HEK293 (cell line): ENCODE measurements around the gene GXYLT1.

Source experiments
- CTCF ChIA-PET: fragments of 350-600 bp; formaldehyde crosslinking; extraction: SDS; loops from one replicate; lab custom pipeline; 2021; ENCODE audit warnings: antibody characterized with exemption; lab: Yijun Ruan, JAX
- POLR2A ChIA-PET: fragments of 300-600 bp; formaldehyde crosslinking; extraction: SDS; loops from one replicate; lab custom pipeline; 2020; ENCODE audit warnings: antibody characterized with exemption, inconsistent platforms; lab: Yijun Ruan, JAX
- H3K27ac ChIP-seq: fragments of 200-500 bp; sonication (Bioruptor generic); 2 replicates; pipeline ENCODE4 v1.5.1; 2014; ENCODE audit warnings: low read depth, low read length, control low read depth, inconsistent platforms; ENCODE audit errors: extremely low read depth
- H3K36me3 ChIP-seq, 2 experiments: fragments of 200-500 bp in 1 of 2; sonication (Bioruptor generic) in 1 of 2; 1 replicate in 1 of 2; 2 replicates in 1 of 2; pipeline ENCODE4 v1.5.1; 2014 to 2017; ENCODE audit warnings: inconsistent platforms in 2 of 2, low read length in 2 of 2; ENCODE audit not compliant: control insufficient read depth in 2 of 2, insufficient read depth in 1 of 2
- H3K4me1 ChIP-seq: fragments of 200-500 bp; sonication (Bioruptor generic); 2 replicates; pipeline ENCODE4 v1.5.1; 2014; ENCODE audit warnings: mild to moderate bottlenecking, low read length, inconsistent platforms; ENCODE audit not compliant: control insufficient read depth, insufficient read depth
- H3K4me3 ChIP-seq: 2 replicates; pipeline ENCODE4 v1.5.1; 2011; ENCODE audit warnings: low read depth, mild to moderate bottlenecking, control low read depth, low read length, moderate library complexity
- H3K9me3 ChIP-seq: fragments of 200-500 bp; sonication (Bioruptor generic); 2 replicates; pipeline ENCODE4 v1.5.1; 2014; ENCODE audit warnings: low read depth, low read length, inconsistent platforms; ENCODE audit not compliant: control insufficient read depth, insufficient read depth
- KLF16 ChIP-seq: fragments of 450-650 bp; formaldehyde crosslinking; IDR thresholded peaks from 2 replicates; pipeline ENCODE4 v1.5.1; 2017; ENCODE audit warnings: missing biosample characterization, missing genetic modification characterization
- TCF7L2 ChIP-seq: IDR thresholded peaks from 2 replicates; pipeline ENCODE4 v1.6.1; 2011; ENCODE audit warnings: low read depth, mild to moderate bottlenecking, inconsistent platforms, low read length, moderate library complexity, borderline replicate concordance
- ZEB2 ChIP-seq: fragments of 450-650 bp; formaldehyde crosslinking; IDR thresholded peaks from 2 replicates; pipeline ENCODE4 v1.5.1; 2016; ENCODE audit warnings: missing biosample characterization, missing genetic modification characterization
- ZFHX2 ChIP-seq: fragments of 450-650 bp; formaldehyde crosslinking; conservative IDR thresholded peaks from 2 replicates; pipeline ENCODE4 v1.5.1; 2016; ENCODE audit warnings: missing biosample characterization, missing genetic modification characterization
- ZFP37 ChIP-seq: fragments of 450-650 bp; formaldehyde crosslinking; IDR thresholded peaks from 2 replicates; pipeline ENCODE4 v1.5.1; 2016; ENCODE audit warnings: missing biosample characterization, missing genetic modification characterization
- ZNF132 ChIP-seq: fragments of 450-650 bp; formaldehyde crosslinking; IDR thresholded peaks from 2 replicates; pipeline ENCODE4 v1.5.1; 2017; ENCODE audit warnings: missing biosample characterization, missing genetic modification characterization, borderline replicate concordance
- ZNF16 ChIP-seq: fragments of 450-650 bp; formaldehyde crosslinking; IDR thresholded peaks from 2 replicates; pipeline ENCODE4 v1.5.1; 2016; ENCODE audit warnings: low read depth, missing biosample characterization, missing genetic modification characterization
- ZNF335 ChIP-seq: fragments of 450-650 bp; formaldehyde crosslinking; conservative IDR thresholded peaks from 2 replicates; pipeline ENCODE4 v1.5.1; 2016; ENCODE audit warnings: missing biosample characterization, missing genetic modification characterization
- ZNF530 ChIP-seq: fragments of 450-650 bp; formaldehyde crosslinking; IDR thresholded peaks from 2 replicates; pipeline ENCODE4 v1.5.1; 2016; ENCODE audit warnings: low read depth, missing biosample characterization, missing genetic modification characterization
- ZNF561 ChIP-seq: fragments of 450-650 bp; IDR thresholded peaks from 2 replicates; pipeline ENCODE4 v1.5.1; 2018; ENCODE audit warnings: missing biosample characterization, missing genetic modification characterization, borderline replicate concordance
- ZNF707 ChIP-seq: fragments of 450-650 bp; formaldehyde crosslinking; IDR thresholded peaks from 2 replicates; pipeline ENCODE4 v1.5.1; 2016; ENCODE audit warnings: missing biosample characterization, missing genetic modification characterization
- ZNF747 ChIP-seq: fragments of 450-650 bp; formaldehyde crosslinking; IDR thresholded peaks from 2 replicates; pipeline ENCODE4 v1.5.1; 2016; ENCODE audit warnings: missing biosample characterization, missing genetic modification characterization
- TF ChIP-seq, protein P1 (sequence below): fragments of 450-650 bp; formaldehyde crosslinking; IDR thresholded peaks from 2 replicates; pipeline ENCODE4 v1.5.1; 2016; ENCODE audit warnings: missing biosample characterization, missing genetic modification characterization
- TF ChIP-seq, protein P2 (sequence below): fragments of 450-650 bp; formaldehyde crosslinking; IDR thresholded peaks from 2 replicates; pipeline ENCODE4 v1.5.1; 2016; ENCODE audit warnings: missing biosample characterization, missing genetic modification characterization
- TF ChIP-seq, protein P3 (sequence below): fragments of 450-650 bp; formaldehyde crosslinking; IDR thresholded peaks from 2 replicates; pipeline ENCODE4 v1.5.1; 2016; ENCODE audit warnings: missing biosample characterization, missing genetic modification characterization
- TF ChIP-seq, protein P4 (sequence below): fragments of 450-650 bp; formaldehyde crosslinking; IDR thresholded peaks from 2 replicates; pipeline ENCODE4 v1.5.1; 2016; ENCODE audit warnings: missing biosample characterization, missing genetic modification characterization
- TF ChIP-seq, protein P5 (sequence below): fragments of 450-650 bp; formaldehyde crosslinking; optimal IDR thresholded peaks from 2 replicates; pipeline ENCODE3; 2016; ENCODE audit warnings: missing biosample characterization, mild to moderate bottlenecking, missing genetic modification characterization

GXYLT1 gene

DNA sequence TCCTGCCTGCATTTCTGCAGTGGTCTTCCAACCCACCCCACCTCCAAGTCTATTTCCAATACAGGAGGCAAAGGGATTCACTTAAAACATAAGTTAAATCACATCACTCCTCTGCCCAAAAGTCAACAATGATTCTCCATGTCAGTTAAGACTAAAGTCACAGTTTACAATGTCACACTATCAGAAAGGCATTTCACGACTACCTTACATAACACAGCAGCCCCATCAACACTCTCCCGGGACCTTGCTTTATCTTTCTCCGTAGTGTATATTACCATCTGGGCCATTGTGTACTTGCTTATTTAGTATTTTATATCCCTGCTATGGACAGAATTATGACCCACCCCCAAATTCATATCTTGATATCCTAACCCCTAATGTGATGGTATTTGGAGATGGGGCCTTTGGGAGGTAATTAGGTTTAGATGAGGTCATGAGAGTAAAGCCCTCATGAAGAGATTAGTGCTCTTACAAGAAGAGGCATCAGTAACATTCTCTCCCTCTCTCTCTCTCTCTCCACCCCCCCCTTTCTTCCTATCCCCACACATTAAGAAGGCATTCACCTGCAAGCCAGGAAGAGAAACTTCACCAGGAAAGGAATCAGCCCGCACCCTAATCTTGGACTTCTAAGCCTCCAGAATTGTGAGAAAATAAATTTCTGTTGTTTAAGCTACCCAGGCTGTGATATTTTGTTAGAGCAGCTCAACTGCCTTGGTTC lies 112.7 kb downstream of the GXYLT1 start:
- POLR2A ChIA-PET, result no interaction called here
- TF ChIP-seq, protein P1, sequence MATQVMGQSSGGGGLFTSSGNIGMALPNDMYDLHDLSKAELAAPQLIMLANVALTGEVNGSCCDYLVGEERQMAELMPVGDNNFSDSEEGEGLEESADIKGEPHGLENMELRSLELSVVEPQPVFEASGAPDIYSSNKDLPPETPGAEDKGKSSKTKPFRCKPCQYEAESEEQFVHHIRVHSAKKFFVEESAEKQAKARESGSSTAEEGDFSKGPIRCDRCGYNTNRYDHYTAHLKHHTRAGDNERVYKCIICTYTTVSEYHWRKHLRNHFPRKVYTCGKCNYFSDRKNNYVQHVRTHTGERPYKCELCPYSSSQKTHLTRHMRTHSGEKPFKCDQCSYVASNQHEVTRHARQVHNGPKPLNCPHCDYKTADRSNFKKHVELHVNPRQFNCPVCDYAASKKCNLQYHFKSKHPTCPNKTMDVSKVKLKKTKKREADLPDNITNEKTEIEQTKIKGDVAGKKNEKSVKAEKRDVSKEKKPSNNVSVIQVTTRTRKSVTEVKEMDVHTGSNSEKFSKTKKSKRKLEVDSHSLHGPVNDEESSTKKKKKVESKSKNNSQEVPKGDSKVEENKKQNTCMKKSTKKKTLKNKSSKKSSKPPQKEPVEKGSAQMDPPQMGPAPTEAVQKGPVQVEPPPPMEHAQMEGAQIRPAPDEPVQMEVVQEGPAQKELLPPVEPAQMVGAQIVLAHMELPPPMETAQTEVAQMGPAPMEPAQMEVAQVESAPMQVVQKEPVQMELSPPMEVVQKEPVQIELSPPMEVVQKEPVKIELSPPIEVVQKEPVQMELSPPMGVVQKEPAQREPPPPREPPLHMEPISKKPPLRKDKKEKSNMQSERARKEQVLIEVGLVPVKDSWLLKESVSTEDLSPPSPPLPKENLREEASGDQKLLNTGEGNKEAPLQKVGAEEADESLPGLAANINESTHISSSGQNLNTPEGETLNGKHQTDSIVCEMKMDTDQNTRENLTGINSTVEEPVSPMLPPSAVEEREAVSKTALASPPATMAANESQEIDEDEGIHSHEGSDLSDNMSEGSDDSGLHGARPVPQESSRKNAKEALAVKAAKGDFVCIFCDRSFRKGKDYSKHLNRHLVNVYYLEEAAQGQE (tag by site-specific recombination), result no peak
- TF ChIP-seq, protein P2, sequence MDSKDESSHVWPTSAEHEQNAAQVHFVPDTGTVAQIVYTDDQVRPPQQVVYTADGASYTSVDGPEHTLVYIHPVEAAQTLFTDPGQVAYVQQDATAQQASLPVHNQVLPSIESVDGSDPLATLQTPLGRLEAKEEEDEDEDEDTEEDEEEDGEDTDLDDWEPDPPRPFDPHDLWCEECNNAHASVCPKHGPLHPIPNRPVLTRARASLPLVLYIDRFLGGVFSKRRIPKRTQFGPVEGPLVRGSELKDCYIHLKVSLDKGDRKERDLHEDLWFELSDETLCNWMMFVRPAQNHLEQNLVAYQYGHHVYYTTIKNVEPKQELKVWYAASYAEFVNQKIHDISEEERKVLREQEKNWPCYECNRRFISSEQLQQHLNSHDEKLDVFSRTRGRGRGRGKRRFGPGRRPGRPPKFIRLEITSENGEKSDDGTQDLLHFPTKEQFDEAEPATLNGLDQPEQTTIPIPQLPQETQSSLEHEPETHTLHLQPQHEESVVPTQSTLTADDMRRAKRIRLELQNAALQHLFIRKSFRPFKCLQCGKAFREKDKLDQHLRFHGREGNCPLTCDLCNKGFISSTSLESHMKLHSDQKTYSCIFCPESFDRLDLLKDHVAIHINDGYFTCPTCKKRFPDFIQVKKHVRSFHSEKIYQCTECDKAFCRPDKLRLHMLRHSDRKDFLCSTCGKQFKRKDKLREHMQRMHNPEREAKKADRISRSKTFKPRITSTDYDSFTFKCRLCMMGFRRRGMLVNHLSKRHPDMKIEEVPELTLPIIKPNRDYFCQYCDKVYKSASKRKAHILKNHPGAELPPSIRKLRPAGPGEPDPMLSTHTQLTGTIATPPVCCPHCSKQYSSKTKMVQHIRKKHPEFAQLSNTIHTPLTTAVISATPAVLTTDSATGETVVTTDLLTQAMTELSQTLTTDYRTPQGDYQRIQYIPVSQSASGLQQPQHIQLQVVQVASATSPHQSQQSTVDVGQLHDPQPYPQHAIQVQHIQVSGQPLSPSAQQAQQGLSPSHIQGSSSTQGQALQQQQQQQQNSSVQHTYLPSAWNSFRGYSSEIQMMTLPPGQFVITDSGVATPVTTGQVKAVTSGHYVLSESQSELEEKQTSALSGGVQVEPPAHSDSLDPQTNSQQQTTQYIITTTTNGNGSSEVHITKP, result no peak
- no peak for TF ChIP-seq ZNF335 (tag by site-specific recombination)
- TF ChIP-seq ZNF530 (tag by site-specific recombination), result no peak
- TF ChIP-seq, protein P3, sequence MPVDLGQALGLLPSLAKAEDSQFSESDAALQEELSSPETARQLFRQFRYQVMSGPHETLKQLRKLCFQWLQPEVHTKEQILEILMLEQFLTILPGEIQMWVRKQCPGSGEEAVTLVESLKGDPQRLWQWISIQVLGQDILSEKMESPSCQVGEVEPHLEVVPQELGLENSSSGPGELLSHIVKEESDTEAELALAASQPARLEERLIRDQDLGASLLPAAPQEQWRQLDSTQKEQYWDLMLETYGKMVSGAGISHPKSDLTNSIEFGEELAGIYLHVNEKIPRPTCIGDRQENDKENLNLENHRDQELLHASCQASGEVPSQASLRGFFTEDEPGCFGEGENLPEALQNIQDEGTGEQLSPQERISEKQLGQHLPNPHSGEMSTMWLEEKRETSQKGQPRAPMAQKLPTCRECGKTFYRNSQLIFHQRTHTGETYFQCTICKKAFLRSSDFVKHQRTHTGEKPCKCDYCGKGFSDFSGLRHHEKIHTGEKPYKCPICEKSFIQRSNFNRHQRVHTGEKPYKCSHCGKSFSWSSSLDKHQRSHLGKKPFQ (tag by site-specific recombination), result no peak
- TF ChIP-seq, protein P4, sequence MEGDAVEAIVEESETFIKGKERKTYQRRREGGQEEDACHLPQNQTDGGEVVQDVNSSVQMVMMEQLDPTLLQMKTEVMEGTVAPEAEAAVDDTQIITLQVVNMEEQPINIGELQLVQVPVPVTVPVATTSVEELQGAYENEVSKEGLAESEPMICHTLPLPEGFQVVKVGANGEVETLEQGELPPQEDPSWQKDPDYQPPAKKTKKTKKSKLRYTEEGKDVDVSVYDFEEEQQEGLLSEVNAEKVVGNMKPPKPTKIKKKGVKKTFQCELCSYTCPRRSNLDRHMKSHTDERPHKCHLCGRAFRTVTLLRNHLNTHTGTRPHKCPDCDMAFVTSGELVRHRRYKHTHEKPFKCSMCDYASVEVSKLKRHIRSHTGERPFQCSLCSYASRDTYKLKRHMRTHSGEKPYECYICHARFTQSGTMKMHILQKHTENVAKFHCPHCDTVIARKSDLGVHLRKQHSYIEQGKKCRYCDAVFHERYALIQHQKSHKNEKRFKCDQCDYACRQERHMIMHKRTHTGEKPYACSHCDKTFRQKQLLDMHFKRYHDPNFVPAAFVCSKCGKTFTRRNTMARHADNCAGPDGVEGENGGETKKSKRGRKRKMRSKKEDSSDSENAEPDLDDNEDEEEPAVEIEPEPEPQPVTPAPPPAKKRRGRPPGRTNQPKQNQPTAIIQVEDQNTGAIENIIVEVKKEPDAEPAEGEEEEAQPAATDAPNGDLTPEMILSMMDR (tag by site-specific recombination), result no peak
- no peak for TF ChIP-seq ZEB2
- TF ChIP-seq ZFHX2 (tag by site-specific recombination), result no peak
- no peak for TF ChIP-seq ZNF707
- no peak for TF ChIP-seq ZNF561 (tag by site-specific recombination)
- TF ChIP-seq ZNF16, result no peak
- no peak for TF ChIP-seq ZFP37 (tag by site-specific recombination)
- TF ChIP-seq KLF16 (tag by site-specific recombination), result no peak
- no peak for TF ChIP-seq ZNF132
- TF ChIP-seq TCF7L2, result no peak
- no peak for TF ChIP-seq ZNF747
- TF ChIP-seq, protein P5, sequence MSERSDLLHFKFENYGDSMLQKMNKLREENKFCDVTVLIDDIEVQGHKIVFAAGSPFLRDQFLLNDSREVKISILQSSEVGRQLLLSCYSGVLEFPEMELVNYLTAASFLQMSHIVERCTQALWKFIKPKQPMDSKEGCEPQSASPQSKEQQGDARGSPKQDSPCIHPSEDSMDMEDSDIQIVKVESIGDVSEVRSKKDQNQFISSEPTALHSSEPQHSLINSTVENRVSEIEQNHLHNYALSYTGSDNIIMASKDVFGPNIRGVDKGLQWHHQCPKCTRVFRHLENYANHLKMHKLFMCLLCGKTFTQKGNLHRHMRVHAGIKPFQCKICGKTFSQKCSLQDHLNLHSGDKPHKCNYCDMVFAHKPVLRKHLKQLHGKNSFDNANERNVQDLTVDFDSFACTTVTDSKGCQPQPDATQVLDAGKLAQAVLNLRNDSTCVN (tag by site-specific recombination), result no peak
- no peaks in the 10 kb centered on the region for H3K36me3 ChIP-seq
- H3K4me3 ChIP-seq, result no peak overlapping the region
- no peak overlapping the region for H3K27ac ChIP-seq
- CTCF ChIA-PET, result interaction anchor here (0.7 to 1.7 kb wide), 4 partner anchors 8 to 1086 kb away, joined by 3 to 10 read pairs (median 4); no protein-coding TSS in a partner anchor
- no peaks in the 10 kb centered on the region for H3K4me1 ChIP-seq
- no peaks in the 10 kb centered on the region for H3K9me3 ChIP-seq
